ENCODE measurements around the gene BAIAP3.

DNA sequence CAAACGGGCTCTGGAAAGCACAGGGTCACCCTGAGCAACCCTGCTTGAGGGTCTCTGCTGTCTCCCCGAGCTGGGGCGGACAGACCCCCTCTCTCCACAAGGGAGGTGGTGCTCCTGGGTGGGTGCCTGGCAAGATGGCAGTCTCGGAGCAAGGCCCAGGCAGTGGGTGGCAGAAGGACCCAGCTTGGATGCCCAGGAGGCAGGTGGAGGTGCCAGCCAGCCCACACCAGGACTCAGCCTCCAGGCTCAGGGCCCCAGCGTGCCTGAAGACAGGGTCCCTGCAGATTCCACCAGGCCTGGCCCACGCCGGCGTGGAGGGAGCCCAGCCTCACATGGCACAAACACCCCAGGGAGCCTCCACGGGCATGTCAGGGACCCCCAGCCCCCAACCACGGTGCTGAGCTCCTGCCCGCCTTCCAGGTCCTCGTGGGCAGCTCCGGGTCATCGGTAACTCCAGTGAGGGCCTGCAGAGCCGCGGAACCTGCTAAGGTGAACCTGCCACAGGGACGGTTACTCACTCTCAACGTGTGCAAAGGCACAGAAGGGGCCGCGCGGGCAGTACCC lies 60.2 kb downstream of the BAIAP3 start:
- TF ChIP-seq CTCF (IDR thresholded peaks at IDR 0.05 in 2 of 3, conservative IDR thresholded peaks at IDR 0.05 in 1 of 3; ENCODE audit: control insufficient read depth in 2 of 3, extremely low read depth in 1 of 3, insufficient read depth in 1 of 3, low read depth in 3 of 3, low read length in 3 of 3), result no peak
- no peak for TF ChIP-seq TAF1 (IDR thresholded peaks at IDR 0.05; ENCODE audit: borderline replicate concordance, low read depth, low read length)
- no peak for TF ChIP-seq CHD2 (IDR thresholded peaks at IDR 0.05; ENCODE audit: borderline replicate concordance, low read depth, low read length)
- TF ChIP-seq EP300 (IDR thresholded peaks at IDR 0.05; ENCODE audit: borderline replicate concordance in 1 of 2, control insufficient read depth in 1 of 2, low read depth in 2 of 2, low read length in 2 of 2), result no peak
- no peak for TF ChIP-seq SMC3 (IDR thresholded peaks at IDR 0.05; ENCODE audit: borderline replicate concordance, low read length)
- TF ChIP-seq FOS (IDR thresholded peaks at IDR 0.05; ENCODE audit: borderline replicate concordance, extremely low read depth, insufficient read length), result no peak
- no peak for TF ChIP-seq JUND (IDR thresholded peaks at IDR 0.05; ENCODE audit: low read depth, low read length)
- TF ChIP-seq RAD21 (IDR thresholded peaks at IDR 0.05; ENCODE audit: insufficient read depth, low read depth, low read length), result no peak
- TF ChIP-seq SMAD1 (IDR thresholded peaks at IDR 0.05; ENCODE audit: low read depth, partially characterized antibody), result no peak
- TF ChIP-seq CHD4 (IDR thresholded peaks at IDR 0.05), result no peak
- no peak for TF ChIP-seq RCOR1 (conservative IDR thresholded peaks at IDR 0.05; ENCODE audit: low read depth, low read length)
- TF ChIP-seq, protein P1, sequence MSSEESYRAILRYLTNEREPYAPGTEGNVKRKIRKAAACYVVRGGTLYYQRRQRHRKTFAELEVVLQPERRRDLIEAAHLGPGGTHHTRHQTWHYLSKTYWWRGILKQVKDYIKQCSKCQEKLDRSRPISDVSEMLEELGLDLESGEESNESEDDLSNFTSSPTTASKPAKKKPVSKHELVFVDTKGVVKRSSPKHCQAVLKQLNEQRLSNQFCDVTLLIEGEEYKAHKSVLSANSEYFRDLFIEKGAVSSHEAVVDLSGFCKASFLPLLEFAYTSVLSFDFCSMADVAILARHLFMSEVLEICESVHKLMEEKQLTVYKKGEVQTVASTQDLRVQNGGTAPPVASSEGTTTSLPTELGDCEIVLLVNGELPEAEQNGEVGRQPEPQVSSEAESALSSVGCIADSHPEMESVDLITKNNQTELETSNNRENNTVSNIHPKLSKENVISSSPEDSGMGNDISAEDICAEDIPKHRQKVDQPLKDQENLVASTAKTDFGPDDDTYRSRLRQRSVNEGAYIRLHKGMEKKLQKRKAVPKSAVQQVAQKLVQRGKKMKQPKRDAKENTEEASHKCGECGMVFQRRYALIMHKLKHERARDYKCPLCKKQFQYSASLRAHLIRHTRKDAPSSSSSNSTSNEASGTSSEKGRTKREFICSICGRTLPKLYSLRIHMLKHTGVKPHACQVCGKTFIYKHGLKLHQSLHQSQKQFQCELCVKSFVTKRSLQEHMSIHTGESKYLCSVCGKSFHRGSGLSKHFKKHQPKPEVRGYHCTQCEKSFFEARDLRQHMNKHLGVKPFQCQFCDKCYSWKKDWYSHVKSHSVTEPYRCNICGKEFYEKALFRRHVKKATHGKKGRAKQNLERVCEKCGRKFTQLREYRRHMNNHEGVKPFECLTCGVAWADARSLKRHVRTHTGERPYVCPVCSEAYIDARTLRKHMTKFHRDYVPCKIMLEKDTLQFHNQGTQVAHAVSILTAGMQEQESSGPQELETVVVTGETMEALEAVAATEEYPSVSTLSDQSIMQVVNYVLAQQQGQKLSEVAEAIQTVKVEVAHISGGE (CRISPR knock-in tag; IDR thresholded peaks at IDR 0.05), result no peak
- TF ChIP-seq, protein P2, sequence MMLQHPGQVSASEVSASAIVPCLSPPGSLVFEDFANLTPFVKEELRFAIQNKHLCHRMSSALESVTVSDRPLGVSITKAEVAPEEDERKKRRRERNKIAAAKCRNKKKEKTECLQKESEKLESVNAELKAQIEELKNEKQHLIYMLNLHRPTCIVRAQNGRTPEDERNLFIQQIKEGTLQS (IDR thresholded peaks at IDR 0.05; ENCODE audit: borderline replicate concordance, extremely low read depth, low read depth, low read length), result no peak
